NCI-H2171 treated with DMSO at 0.1 percent for 48 hours (cell line): Measurements from ENCODE around the gene PABPC1L.

Experiments used
- DNase-seq: peaks from one replicate; lab custom pipeline; 2025; lab: John Stamatoyannopoulos, UW

PABPC1L gene

DNA sequence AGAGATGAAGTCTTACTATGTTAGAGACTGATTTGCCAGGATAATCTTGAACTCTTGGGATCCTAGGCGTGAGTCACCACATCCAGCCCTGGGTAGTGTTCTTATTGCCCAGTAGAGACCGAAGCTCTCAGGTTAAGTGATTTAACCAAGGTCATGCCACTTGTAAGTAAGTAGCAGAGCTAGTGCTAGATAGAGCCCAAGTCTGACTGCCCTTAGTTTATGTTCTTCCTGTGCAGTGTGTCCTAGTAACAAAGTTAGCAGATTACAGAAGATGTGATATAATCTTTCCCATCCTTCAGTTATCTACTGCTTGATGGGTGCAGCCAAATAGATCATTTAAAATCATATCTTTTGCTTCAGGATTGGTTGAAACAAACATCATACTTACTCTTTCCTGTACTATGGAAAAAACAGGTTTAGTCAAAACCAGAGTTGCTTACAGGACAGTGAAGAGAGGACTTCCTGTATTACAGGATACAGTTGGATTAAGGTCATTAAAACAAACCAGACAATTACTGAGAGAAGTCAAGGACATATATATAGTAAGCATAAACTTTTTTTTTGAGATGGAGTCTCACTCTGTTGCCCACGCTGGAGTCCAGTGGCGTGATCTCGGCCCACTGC, 9.5 kb upstream of the PABPC1L start:
- no peak for DNase-seq

DNA sequence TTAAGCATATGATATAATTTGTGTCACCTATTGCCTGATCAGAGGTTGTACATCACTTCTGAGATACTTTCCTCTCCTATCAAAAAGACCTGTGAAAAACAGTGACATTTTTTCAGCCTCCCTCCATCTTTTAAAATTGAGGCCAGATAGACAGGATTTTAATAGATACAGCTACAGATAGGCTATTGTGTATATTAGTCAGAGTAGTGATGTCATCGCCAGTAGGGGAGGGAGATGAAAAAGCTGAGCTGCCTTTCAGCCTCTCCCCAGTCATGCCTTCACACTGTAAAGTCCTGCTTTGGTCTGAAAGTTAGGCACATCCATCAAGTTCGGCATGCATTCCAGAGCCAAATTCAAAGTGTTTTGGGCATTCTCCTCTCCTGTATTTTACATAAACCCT, 7.9 kb upstream of the PABPC1L start:
- DNase-seq, result no peak

DNA sequence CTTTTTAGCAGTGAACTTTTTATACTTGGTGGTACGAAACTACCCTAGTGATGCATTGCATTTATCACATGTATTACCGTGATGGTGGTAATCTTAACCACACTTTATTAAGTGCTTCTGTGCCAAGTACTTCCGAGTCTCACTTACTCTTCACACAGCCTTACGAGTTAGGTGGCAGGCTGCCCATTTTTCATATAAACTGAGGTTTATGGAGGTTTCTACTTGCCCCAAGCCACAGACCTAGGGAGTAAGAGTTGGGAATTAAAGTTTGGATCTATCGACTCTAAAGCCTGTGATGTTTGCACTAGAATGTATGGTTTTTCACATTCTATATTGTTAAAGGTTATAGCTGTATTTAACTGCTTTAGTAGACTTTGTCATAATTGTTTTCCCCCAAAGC, 5.5 kb upstream of the PABPC1L start:
- no peak for DNase-seq

DNA sequence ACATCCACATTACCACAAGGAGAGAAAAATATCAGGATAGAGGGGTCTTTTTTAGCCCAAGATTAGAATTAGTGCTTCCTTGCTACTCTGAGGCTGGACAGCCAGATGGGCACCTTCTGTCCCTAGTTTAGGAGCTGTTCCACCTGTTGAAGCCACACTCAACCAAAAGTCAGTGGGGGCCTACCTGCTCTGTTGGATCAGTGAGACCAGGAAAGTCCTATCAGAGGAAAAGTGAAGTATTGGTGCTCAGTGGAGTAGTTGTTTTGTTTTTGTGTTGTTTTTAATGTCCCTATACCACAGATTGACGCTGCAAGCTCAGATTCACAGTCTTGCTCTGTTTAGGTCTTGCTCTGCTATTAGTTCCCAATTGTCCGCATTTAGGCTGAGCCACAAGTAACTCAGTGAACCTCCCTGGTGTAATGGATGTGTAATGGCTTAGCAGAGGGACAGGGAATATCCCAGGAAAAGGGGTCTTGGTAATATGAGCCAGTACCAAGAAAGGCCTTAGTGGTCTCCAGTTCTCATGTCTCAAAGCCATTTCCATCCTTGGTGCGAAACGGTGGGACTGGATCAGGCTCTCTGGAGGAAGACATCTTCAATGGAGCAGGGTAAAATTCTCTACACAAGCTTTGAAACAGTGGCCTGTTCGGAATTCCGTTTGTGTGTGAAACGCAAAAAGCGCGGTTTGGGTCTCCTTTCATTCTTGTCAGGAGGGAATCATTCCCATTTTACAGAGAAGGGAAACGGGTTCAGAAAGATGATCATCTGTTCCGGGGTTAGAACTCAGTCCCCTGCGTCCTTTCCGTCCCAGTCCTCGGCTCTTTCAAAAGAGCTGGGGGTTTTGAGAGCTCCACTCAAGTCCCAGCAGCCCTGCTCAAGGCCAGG, 631 bp upstream of the PABPC1L start:
- DNase-seq, result no peak

DNA sequence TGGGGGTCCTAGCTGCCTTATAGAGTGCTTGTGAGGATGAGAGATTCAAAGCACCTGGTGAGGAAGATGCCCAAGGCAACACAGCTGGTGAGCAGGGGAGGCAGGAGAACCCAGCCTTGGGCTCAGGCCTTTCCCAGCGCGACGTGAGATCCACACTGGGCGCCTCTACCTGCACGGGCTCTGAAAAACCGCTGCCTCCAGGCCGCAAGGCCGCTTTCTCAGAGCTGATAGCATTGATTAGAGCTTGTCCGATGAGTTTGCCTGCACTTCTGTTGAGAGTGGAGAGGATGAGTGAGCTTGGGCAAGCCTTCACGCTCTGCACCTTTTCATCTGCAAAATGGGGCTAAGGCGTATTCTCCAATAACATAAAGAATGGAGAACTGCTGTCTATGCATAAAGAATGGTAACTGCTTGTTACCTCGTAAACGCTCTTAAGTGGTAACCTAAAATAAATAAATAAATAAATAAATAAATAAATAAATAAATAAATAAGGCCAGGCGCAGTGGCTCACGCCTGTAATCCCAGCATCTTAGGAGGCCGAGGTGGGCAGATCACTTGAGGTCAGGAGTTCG, 916 bp downstream of the PABPC1L start:
- no peak for DNase-seq

DNA sequence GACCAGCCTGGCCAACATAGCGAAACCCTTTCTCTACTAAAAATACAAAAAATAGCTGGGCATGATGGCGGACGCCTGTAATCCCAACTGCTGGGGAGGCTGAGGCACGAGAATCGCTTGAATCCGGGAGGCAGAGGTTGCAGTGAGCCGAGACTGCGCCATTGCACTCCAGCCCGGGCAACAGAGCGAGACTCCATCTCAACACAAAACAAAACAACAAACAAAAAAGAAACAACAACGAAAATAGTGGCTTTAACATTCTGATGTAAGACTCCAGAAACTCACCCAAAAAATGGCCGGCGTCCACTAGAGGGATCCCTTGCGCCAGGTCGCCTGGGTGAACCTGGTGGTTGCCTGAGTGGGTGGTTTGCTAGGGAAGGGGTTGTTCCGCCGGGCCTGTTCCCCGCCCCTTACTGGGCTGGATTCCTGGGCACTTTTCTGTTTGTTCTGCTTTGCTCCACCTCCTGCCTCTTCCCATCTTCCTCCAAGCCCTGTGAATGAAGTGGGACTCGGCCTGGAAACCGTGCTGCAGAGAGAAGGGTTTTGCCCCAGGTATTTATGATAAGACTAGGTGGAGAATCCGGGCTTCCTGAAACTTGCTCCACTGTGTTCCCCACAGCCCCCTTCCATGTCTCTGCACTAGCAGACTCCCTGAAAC, 1.5 kb downstream of the PABPC1L start:
- no peak for DNase-seq

DNA sequence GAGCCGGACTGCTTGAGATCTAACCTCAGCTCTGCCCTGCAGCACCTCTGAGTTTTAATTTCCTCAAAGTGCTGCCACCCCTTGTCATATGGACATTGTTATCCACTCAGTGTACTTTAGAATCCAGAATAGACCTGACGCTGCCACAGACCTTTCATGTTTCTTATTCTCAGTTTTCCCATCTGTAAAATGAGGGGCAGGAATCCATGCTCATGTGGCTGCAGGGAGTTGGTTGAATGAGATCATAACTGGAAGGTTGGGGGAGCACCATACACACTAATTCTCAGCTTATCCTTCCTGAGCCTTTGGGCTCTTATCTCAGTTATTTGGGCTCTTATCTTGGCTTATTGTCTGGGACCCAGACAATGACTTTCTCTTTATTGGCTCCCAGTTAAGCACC, 2.3 kb downstream of the PABPC1L start:
- DNase-seq, result no peak

DNA sequence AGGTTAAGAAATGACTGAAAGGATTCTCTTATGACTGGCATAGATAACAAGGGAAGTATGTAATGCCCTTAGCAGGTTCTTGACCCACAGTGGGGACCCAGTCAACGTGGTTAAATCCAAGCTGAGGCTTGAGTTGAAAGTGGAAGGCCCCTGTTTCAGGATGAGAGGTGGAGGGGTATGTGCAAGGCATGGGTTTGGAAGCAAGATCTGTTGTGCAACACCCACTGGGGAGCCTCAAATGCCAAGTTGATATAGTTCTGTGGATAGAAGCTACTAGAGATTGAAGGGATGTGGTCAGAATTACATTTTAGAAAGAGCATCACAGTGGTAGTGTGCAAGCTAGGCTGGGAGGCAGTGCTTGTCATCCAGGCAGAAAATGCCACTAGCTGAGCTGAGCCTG, 5.1 kb downstream of the PABPC1L start:
- DNase-seq, result no peak

DNA sequence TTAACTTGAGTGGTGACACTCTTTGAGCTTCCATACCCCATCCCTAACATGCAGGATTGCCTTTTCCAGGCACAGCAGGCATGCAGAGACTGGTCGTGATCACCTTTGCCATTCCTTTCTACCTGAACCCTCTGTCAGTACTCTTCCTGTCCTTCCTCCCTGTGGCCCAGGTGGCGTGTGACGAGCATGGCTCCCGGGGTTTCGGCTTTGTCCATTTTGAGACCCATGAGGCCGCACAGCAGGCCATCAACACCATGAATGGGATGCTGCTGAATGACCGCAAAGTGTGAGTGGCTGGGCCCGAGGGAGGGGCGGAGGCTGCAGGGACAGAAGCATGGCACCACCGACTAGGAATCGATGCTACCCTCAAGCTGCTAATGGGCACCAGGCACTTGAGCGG, 6.7 kb downstream of the PABPC1L start:
- DNase-seq, result no peak

DNA sequence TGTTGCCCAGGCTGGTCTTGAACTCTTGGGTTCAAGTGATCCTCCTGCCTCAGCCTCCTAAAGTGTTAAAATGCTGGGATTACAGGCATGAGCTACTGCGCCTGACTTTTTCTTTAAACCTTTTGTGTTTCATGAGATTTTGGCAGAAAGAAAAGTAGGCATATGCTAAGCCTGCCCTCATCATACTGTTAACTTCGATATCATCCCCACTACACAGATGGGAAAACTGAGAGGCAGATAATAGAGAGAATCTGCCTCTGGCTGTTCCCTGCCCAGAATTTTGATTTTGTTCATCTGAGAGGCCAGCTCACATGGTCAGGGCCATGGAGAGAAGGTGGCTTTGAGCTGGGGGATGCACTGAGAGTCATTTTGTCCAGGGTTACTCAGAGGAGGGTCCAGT, 7.5 kb downstream of the PABPC1L start:
- DNase-seq, result no peak

DNA sequence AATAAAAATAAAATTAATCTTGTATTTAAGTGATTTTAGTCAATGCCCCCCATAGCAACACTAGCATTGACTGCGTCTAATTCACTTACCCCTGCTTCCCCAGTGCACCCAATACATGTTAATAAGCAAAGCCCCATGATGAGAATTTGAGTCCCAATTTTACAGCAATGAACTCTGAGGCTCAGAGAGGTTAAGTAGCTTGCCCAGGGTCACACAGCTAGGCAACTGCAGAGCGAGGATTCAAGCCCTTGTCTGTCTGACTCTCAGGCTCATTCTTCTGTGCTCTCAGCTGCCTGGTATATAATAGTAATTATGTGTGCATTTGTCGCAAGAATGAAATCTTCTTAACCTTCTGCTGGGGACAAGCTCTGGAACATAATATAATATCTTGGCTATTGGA, 8.5 kb downstream of the PABPC1L start:
- no peak for DNase-seq

DNA sequence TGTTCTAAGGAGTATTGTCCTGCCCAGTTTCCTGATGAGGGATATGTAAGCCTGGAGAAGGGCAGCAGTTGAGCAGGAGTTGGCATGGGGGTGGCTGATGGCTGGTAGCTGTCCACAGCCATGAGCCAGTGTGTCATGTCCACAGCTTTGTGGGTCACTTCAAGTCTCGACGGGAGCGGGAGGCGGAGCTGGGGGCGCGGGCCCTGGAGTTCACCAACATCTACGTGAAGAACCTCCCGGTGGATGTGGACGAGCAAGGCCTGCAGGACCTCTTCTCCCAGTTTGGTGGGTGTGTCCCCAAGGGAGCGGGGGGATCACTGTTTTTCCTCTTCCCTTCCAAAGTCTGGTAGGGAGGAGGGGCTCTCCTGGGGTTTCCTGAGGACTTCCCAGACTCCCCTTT, 8.9 kb downstream of the PABPC1L start:
- no peak for DNase-seq

DNA sequence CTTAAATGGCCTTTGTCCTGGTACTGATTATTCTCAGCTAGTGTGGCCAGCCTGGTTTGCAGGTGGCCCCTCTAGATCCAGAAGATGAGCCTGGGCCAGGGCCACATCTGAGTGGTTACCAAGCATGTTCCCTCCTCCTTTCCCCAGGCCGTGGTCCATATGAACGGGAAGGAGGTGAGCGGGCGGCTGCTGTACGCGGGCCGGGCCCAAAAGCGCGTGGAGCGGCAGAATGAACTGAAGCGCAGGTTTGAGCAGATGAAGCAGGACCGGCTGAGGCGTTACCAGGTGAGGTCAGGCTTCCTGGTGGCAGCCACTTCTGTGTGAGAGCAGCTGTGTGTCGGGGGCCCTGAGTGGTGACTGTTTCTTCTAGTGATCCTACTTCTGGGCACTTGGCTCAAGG, 11.6 kb downstream of the PABPC1L start:
- DNase-seq, result no peak

DNA sequence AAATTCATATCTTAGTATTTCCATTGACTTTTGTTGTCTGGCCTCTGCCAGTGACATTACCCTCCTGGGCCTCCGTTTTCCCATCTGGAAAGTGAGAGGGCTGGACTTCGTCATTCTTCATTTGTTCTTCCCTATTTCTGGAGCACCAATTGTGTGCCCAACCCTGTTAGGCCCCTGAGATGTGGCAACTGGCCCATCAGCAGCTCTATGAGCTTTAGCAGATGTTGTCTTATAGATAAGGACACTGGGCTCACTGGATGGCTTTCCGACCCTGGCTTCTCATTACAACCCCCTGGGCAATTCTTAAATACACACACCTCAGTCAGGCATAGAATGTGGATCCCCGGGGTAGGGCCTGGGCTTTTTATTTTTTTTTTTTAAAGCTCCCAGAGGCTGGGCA, 14.7 kb downstream of the PABPC1L start:
- DNase-seq, result no peak

DNA sequence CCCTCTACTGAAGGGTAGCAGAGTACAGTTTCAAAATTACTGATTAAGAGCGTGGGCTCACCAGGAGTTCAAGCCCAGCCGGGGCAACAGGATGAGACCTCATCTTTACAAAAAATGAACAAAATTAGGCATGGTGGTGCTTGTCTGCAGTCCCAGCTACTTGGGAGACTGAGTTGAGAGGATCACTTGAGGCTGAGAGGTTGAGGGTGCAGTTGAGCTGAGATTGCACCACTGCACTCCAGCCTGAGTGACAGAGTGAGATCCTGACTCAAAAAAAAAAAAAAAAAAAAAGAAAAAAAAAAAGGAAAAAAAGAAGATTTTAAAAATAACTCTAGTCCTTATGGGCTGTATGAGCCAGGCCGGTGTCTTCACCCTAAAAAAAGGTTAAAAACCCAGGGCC, 18.7 kb downstream of the PABPC1L start:
- no peak for DNase-seq

DNA sequence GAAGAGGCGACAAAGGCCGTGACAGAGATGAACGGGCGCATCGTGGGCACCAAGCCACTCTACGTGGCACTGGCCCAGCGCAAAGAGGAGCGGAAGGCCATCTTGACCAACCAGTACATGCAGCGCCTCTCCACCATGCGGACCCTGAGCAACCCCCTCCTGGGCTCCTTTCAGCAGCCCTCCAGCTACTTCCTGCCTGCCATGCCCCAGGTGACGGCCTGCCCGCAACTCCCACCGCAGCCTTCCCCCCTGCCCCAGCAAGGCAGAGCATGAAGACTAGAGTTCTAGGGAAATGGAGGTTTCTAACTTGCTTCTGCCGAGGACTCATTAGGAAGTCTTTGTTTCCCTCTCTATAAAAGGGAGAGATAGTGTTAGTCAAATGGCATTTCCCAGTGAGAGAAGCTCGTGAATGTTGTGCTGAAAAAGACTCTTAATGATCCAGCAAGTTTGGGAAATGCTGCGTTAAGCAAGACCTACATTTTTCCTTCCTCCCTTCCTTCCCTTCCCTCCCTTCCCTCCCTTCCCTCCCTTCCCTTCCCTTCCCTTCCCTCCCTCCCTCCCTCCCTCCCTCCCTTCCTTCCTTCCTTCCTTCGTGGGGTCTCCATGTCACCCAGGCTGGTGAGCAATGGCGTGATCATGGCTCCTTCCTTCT, 20.8 kb downstream of the PABPC1L start:
- DNase-seq, result no peak

DNA sequence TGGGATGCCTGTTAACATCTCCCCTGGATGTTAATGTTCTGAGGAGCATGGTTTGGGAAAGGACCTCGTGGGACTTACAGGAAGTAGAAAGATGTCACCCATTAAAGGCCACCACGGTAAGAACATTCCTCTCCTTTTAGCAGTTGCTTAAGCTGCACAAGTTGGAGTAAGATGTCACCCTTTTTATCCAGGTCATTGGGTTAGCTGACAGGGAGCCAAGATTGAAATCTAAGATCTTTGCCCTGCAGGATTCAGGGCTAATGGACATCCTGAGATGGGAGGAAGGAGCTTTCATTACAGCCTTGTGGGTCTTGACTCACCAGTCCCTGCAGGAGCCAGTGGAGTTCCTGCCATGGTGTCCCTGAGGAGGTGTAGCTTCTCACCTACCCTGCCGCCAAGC, 22.1 kb downstream of the PABPC1L start:
- DNase-seq, result no peak

DNA sequence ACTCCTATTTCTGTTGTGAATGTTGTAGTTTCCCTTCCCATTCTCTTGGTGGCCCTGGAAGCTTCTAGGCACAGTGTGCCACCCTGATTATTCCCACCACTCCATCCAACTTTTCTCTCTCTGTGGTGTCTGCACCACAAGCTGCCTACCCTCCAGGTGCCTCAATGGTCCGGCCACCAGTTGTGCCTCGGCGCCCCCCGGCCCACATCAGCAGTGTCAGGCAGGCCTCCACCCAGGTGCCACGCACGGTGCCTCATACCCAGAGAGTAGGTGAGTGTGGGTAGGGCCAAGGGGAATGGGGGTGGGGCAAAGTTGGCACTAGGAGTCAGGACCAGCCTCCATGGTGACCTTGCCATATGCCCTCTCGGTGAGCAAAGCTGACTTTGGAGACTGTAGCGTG, 23.1 kb downstream of the PABPC1L start:
- DNase-seq, result no peak

DNA sequence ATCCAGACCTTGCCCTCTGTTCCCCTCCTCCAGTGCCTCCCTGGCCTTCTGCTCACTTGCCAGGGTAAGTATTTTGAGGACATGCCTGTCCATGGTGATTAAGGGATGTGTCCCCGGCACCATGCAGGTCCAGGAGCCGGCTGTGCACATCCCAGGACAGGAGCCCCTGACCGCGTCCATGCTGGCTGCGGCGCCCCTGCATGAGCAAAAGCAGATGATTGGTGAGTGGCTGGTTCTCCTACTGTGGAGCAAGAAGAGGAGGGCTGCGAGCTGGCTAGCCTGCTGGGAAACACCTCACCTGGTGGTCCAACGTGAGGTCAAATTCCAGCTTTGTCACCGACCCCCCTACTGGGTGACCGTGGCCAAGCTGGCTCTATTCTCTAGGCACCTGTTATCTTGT, 26.6 kb downstream of the PABPC1L start:
- no peak for DNase-seq

DNA sequence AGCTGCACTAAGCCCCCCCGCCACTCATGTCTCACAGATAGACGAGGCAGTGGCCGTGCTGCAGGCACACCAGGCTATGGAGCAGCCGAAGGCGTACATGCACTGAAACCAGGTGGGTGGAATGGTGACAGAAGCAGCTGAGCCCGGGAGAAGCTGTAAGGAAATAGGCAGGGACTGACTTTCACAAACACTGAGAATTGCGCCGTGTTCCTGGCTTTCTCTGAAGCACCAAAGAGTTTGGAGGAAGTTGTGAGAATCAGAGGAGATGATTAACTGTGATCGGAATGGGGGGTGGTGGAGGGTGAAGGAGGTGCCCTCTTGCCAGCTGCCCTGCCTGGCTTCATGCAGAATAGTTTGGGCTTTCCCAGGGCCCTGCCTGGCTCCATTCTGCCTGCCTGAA, 28.8 kb downstream of the PABPC1L start:
- DNase-seq, result no peak

DNA sequence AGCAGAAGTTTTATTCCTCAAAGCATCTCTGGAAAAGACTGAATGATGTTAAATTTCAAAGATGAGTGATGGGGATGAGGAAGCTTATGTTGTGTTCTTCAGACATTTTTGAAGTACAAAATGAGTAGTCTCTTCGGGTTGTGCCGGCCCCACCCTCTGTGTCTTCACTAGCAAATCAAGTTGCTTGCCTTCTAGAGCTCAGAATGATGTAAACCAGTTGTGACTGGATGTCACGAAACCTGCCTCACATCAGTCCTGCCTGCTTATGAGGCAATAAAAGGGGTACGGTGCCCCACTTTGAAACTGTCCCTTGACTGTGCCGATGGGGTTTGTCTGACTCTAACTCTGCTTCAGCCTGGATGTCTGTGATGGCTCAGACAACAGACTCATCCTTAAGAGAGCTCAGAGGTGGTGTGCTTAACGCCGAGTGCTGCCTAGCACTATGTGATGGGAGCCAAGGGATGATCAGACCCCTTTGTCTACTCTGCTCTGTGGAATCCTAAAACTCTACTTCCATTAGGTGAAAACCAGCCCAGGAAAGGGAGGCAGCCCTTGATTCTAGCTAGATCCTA, 31.3 kb downstream of the PABPC1L start:
- no peak for DNase-seq
